Gastrocnemius medialis (tissue), 4 donors: Measurements from ENCODE around the gene TENT5A. TPM values are rescaled to one million over a fixed set of nuclear protein-coding genes. Genes with fewer than 3 reads are reported as not detected.

Experiments used
- ATAC-seq, 2 donors: fragments of 150-250 bp; one replicate each; pipeline ENCODE4 v1.9.1; 2016
- DNase-seq, 2 donors: peaks; one replicate each; pipeline ENCODE4 v3.0.0-alpha.2; 2019
- H3K27ac ChIP-seq, 4 donors: fragments of 200-600 bp; sonication (generic); 1 replicate in 1 of 4; 2 replicates in 3 of 4; pipeline ENCODE4 v1.5.1; 2016 to 2018; ENCODE audit warnings: mild to moderate bottlenecking in 2 of 4, moderate library complexity in 1 of 4
- H3K27me3 ChIP-seq, 3 donors: fragments of 200-600 bp; sonication (generic) in 2 of 3; 1 replicate in 1 of 3; 2 replicates in 2 of 3; pipeline versions ENCODE4 v1.5.1 to v1.6.0; 2016 to 2019; ENCODE audit warnings: mild to moderate bottlenecking in 1 of 3, moderate library complexity in 1 of 3
- H3K36me3 ChIP-seq, 2 donors: fragments of 200-600 bp; sonication (generic) in 1 of 2; one replicate each; pipeline ENCODE4 v1.5.1; 2017 to 2018
- H3K4me1 ChIP-seq, 2 donors: fragments of 200-600 bp; sonication (generic) in 1 of 2; one replicate each; pipeline ENCODE4 v1.5.1; 2016 to 2017; ENCODE audit warnings: mild to moderate bottlenecking in 2 of 2
- H3K4me3 ChIP-seq, 4 donors: fragments of 200-600 bp; sonication (generic) in 3 of 4; 1 replicate in 1 of 4; 2 replicates in 3 of 4; pipeline ENCODE4 v1.5.1; 2016 to 2019; ENCODE audit warnings: mild to moderate bottlenecking in 2 of 4
- H3K9me3 ChIP-seq, 3 donors: fragments of 200-600 bp; sonication (generic) in 2 of 3; 1 replicate in 1 of 3; 2 replicates in 2 of 3; pipeline ENCODE4 v1.5.1; 2016 to 2019
- POLR2A ChIP-seq, 2 donors: fragments of 450-650 bp; IDR thresholded peaks; one replicate each; pipeline ENCODE4 v1.6.1; 2017; ENCODE audit warnings: antibody characterized with exemption in 2 of 2, mild to moderate bottlenecking in 2 of 2, moderate library complexity in 2 of 2
- in situ Hi-C, 4 donors: fragments of 200-750 bp; cut with MboI; loops; one replicate each; pipeline versions ENCODE4 v1.15.0 to v1.8.0; 2017; ENCODE audit warnings: low sequenced_read_pairs in 4 of 4
- intact Hi-C: fragments of 100-400 bp; cut with DNase I; formaldehyde crosslinking; loops from one replicate; pipeline ENCODE4 v1.15.1; 2023; ENCODE audit warnings: low total_unique reads
- total RNA-seq, 4 donors: library from RNA; depleted of rRNA; stranded (reverse); fragments of >200 nt; gene quantifications; one replicate each; pipeline versions ENCODE4 v1.1.0 to v1.2.3, GENCODE V29; 2016
- TF ChIP-seq, protein P1 (sequence below), 5 experiments: fragments of 450-650 bp in 3 of 5; fragments of 200-600 bp in 2 of 5; sonication (generic) in 2 of 5; IDR thresholded peaks in 4 of 5; conservative IDR thresholded peaks in 1 of 5; 1 replicate in 4 of 5; 2 replicates in 1 of 5; pipeline ENCODE4 v1.5.1; 2016 to 2019; ENCODE audit warnings: antibody characterized with exemption in 5 of 5, mild to moderate bottlenecking in 3 of 5, moderate library complexity in 3 of 5

TENT5A gene
- total RNA-seq, 4 donors from 2014 or later = 2.4 to 3.1 (median 2.8) TPM

DNA sequence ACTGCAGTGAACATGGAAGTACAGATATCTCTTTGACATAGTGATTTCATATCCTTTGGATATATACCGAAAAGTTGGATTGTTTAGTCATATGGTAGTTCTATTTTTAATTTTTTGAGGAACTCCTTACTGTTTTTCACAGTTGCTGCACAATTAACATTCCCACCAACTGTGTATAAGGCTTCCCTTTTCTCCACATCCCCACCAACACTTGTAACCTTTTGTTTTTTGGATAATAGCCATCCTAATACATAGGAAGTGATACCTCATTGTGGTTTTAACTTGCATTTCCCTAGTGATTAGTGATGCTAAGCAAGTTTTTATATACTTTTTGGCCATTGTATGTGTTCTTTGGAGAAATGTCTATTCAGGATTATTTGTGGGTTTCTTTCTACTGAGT lies 45.1 kb upstream of the TENT5A start:
- no peaks in the 10 kb centered on the region for H3K4me1 ChIP-seq
- ATAC-seq = no peak
- intact Hi-C loops = no loop called here
- H3K9me3 ChIP-seq = no peaks in the 10 kb centered on the region
- H3K27ac ChIP-seq = no peak overlapping the region
- no peak overlapping the region for H3K4me3 ChIP-seq
- in situ Hi-C loops = no loop called here
- TF ChIP-seq, protein P1, sequence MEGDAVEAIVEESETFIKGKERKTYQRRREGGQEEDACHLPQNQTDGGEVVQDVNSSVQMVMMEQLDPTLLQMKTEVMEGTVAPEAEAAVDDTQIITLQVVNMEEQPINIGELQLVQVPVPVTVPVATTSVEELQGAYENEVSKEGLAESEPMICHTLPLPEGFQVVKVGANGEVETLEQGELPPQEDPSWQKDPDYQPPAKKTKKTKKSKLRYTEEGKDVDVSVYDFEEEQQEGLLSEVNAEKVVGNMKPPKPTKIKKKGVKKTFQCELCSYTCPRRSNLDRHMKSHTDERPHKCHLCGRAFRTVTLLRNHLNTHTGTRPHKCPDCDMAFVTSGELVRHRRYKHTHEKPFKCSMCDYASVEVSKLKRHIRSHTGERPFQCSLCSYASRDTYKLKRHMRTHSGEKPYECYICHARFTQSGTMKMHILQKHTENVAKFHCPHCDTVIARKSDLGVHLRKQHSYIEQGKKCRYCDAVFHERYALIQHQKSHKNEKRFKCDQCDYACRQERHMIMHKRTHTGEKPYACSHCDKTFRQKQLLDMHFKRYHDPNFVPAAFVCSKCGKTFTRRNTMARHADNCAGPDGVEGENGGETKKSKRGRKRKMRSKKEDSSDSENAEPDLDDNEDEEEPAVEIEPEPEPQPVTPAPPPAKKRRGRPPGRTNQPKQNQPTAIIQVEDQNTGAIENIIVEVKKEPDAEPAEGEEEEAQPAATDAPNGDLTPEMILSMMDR (IDR thresholded peaks at IDR 0.05 in 4 of 5, conservative IDR thresholded peaks at IDR 0.05 in 1 of 5) = no peak
- no peak for TF ChIP-seq POLR2A (IDR thresholded peaks at IDR 0.05)
- H3K36me3 ChIP-seq = no peaks in the 10 kb centered on the region
- no peak for DNase-seq
- H3K27me3 ChIP-seq = no peaks in the 10 kb centered on the region

DNA sequence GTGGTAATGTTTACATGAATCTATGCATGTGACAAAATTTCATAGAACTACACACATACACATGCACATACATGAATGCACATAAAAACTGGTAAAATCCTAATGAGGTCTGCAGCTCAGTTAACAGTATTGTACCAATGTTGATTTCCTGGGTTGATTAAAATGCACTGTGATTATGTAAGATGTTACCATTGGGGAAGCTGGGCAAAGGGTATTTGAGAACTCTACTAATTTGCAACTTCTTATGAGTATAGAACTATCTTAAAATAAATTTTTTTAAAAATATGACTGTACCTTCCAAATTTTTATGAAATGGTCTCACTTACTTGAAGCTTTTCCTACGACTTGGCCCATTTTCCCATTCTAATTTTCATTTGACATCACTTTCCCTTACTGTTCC lies 43.4 kb upstream of the TENT5A start:
- Histone ChIP-seq H3K4me3 (no peak overlapping the region), H3K27ac (no peak overlapping the region), H3K9me3 (no peaks in the 10 kb centered on the region), H3K4me1 (no peaks in the 10 kb centered on the region), H3K36me3 (no peaks in the 10 kb centered on the region), H3K27me3 (no peaks in the 10 kb centered on the region)
- DNase-seq = no peak
- TF ChIP-seq POLR2A (IDR thresholded peaks at IDR 0.05) = no peak
- TF ChIP-seq, protein P1 (IDR thresholded peaks at IDR 0.05 in 4 of 5, conservative IDR thresholded peaks at IDR 0.05 in 1 of 5) = no peak
- in situ Hi-C loops = no loop called here
- ATAC-seq = no peak
- intact Hi-C loops = no loop called here

DNA sequence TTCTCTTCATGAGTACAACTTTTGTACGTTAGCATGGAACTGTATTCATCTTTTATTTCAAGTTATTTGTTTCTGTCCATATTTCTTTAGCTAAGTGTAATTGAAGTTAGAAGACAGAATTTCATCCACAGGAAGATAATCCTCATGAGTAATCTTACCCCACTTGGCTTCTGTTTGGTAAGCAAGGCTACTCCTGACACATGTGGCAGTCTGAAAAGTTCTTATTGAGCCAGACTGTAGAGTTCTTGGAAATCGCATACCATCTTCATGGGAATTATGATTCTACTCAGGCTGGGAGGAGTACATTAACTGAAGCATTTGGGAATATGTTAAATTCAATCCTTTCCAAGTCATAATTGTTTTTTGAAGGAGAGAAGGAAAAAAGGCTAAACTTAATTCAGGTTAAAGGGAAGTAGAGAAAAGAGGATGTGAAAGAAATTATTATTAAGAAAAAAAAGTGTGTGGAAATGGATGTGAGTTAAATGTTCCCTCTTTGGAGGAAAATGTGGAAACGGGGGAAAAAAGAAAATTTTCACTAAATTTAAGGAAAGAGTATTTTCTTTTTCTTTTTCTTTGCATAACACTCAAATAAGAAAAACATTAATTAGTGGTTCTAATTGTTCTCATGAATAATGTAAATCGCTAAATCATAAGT lies 41.5 kb upstream of the TENT5A start:
- no peak overlapping the region for H3K4me3 ChIP-seq
- no peak overlapping the region for H3K27ac ChIP-seq
- no peaks in the 10 kb centered on the region for H3K4me1 ChIP-seq
- H3K9me3 ChIP-seq = no peaks in the 10 kb centered on the region
- no peak for TF ChIP-seq POLR2A (IDR thresholded peaks at IDR 0.05)
- TF ChIP-seq, protein P1 (IDR thresholded peaks at IDR 0.05 in 4 of 5, conservative IDR thresholded peaks at IDR 0.05 in 1 of 5) = no peak
- H3K36me3 ChIP-seq = no peaks in the 10 kb centered on the region
- ATAC-seq (no peak), DNase-seq (no peak)
- intact Hi-C loops (no loop called here), in situ Hi-C loops (no loop called here)
- H3K27me3 ChIP-seq = no peaks in the 10 kb centered on the region

DNA sequence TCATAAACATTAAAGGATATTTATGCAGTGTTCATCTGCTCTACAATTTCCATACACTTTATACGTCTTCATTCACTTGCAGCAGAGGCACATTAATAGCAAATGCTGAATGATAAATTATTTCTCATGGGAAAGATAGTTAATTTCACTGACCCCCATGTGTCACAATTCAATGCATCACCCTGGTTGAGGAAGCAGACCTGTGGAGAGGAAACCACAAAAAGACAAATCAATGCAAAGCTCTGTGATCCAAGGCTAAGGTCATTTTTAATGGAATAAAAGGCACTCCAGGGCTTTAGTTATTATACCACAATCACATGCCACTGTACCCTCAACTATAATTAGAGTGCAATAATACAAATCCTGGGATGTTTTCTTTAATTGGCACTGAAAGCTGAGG lies 40.3 kb upstream of the TENT5A start:
- Histone ChIP-seq H3K36me3 (no peaks in the 10 kb centered on the region), H3K4me1 (no peaks in the 10 kb centered on the region), H3K4me3 (no peak overlapping the region), H3K27me3 (no peaks in the 10 kb centered on the region), H3K9me3 (no peaks in the 10 kb centered on the region), H3K27ac (no peak overlapping the region)
- TF ChIP-seq, protein P1 (IDR thresholded peaks at IDR 0.05 in 4 of 5, conservative IDR thresholded peaks at IDR 0.05 in 1 of 5) = no peak
- no peak for TF ChIP-seq POLR2A (IDR thresholded peaks at IDR 0.05)
- in situ Hi-C loops (no loop called here), intact Hi-C loops (no loop called here)
- ATAC-seq (no peak), DNase-seq (no peak)

DNA sequence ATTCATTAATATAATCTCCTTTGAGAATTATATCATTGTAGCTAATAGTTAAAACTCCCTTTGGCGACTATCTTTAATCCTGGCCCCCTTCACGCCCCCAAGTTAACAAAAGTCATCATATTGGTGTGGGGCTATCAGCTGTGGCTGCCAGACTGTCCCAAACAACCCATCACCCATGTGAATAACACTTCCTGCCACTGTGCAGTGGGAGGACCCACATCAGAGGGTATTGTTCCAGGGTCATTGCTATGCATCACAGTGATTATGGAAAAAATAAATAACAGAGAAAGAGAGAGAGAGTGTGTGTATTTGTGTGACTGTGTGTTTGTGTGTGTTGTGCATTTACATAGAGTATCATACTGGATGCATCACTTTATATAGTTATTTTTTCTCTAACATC lies 39.3 kb upstream of the TENT5A start:
- no peaks in the 10 kb centered on the region for H3K9me3 ChIP-seq
- no peak overlapping the region for H3K27ac ChIP-seq
- no peak for TF ChIP-seq POLR2A (IDR thresholded peaks at IDR 0.05)
- TF ChIP-seq, protein P1 (IDR thresholded peaks at IDR 0.05 in 4 of 5, conservative IDR thresholded peaks at IDR 0.05 in 1 of 5) = no peak
- H3K27me3 ChIP-seq = no peaks in the 10 kb centered on the region
- in situ Hi-C loops (no loop called here), intact Hi-C loops (no loop called here)
- peaks cover 0 to 4% of the 10 kb centered on the region in 2 donors for H3K4me1 ChIP-seq
- H3K36me3 ChIP-seq = no peaks in the 10 kb centered on the region
- H3K4me3 ChIP-seq = no peak overlapping the region
- ATAC-seq = no peak
- no peak for DNase-seq
